Measurements from ENCODE around the gene KREMEN1. TPM values are rescaled to one million over a fixed set of nuclear protein-coding genes. Genes with fewer than 3 reads are reported as not detected.

Gene KREMEN1
- total and polyA plus RNA-seq, 9 of the 15 experiments (the other 6 are each of a cell fraction or from before 2014, with no cell fraction given): 0.69 to 11.5 (median 4.3) TPM

GRCh38 chr22:29197096-29197495, 124.3 kb downstream of the KREMEN1 start (continued):
- no peak for TF ChIP-seq MGA (IDR thresholded peaks at IDR 0.05)
- TF ChIP-seq POLR2G (IDR thresholded peaks at IDR 0.05; ENCODE audit: low read depth, low read length): no peak
- TF ChIP-seq, protein P1, sequence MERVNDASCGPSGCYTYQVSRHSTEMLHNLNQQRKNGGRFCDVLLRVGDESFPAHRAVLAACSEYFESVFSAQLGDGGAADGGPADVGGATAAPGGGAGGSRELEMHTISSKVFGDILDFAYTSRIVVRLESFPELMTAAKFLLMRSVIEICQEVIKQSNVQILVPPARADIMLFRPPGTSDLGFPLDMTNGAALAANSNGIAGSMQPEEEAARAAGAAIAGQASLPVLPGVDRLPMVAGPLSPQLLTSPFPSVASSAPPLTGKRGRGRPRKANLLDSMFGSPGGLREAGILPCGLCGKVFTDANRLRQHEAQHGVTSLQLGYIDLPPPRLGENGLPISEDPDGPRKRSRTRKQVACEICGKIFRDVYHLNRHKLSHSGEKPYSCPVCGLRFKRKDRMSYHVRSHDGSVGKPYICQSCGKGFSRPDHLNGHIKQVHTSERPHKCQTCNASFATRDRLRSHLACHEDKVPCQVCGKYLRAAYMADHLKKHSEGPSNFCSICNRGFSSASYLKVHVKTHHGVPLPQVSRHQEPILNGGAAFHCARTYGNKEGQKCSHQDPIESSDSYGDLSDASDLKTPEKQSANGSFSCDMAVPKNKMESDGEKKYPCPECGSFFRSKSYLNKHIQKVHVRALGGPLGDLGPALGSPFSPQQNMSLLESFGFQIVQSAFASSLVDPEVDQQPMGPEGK (CRISPR knock-in tag; IDR thresholded peaks at IDR 0.05; ENCODE audit: borderline replicate concordance): no peak
- TF ChIP-seq, protein P2, sequence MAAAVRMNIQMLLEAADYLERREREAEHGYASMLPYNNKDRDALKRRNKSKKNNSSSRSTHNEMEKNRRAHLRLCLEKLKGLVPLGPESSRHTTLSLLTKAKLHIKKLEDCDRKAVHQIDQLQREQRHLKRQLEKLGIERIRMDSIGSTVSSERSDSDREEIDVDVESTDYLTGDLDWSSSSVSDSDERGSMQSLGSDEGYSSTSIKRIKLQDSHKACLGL (CRISPR knock-in tag; IDR thresholded peaks at IDR 0.05; ENCODE audit: borderline replicate concordance, poor library complexity, severe bottlenecking): no peak
- TF ChIP-seq, protein P3, sequence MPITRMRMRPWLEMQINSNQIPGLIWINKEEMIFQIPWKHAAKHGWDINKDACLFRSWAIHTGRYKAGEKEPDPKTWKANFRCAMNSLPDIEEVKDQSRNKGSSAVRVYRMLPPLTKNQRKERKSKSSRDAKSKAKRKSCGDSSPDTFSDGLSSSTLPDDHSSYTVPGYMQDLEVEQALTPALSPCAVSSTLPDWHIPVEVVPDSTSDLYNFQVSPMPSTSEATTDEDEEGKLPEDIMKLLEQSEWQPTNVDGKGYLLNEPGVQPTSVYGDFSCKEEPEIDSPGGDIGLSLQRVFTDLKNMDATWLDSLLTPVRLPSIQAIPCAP (CRISPR knock-in tag; IDR thresholded peaks at IDR 0.05; ENCODE audit: borderline replicate concordance): no peak
